ENCODE results near the gene STAC2. TPM values are rescaled to one million over a fixed set of nuclear protein-coding genes. Genes with fewer than 3 reads are reported as not detected.

STAC2 gene
- total and polyA plus RNA-seq, 5 experiments from 2014 or later: 0.07 to 0.27 (median 0.23) TPM; not detected in 2

DNA sequence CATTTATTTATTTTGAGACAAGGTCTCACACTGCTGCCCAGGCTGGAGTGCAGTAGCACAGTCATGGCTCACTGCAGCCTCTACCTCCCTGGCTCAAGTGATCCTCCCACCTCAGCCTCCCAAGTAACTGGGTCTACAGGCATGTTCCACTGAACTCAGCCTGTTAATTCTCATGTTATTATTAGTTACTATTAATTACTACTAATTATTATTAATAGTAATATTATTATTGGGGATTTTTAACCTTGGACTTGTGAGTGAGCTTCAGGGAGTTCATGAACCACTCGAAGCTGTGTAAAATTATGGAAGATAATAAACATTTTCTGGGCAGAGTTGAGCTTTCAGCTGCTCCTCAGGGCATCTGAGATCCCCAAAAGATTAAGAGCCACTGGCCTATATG is 4.6 kb upstream of the STAC2 start:
- no peak overlapping the region for H3K27ac Mint-ChIP-seq
- POLR2A ChIA-PET: interaction anchor here (1.1 to 3.3 kb wide), 2 partner anchors 23 to 31 kb away, joined by 5 to 29 read pairs; partner anchors contain the start of gene RPL19
- H3K36me3 Mint-ChIP-seq: no peaks in the 10 kb centered on the region
- H3K9me3 Mint-ChIP-seq: no peaks in the 10 kb centered on the region
- DNase-seq (no peak), ATAC-seq (no peak)
- peaks cover 16 to 24% (median 17%) of the 10 kb centered on the region in 4 donors for H3K4me1 Mint-ChIP-seq
- peaks cover 6 to 27% (median 21%) of the 10 kb centered on the region in 5 donors for H3K27me3 Mint-ChIP-seq
- H3K4me3 Mint-ChIP-seq: no peak overlapping the region

DNA sequence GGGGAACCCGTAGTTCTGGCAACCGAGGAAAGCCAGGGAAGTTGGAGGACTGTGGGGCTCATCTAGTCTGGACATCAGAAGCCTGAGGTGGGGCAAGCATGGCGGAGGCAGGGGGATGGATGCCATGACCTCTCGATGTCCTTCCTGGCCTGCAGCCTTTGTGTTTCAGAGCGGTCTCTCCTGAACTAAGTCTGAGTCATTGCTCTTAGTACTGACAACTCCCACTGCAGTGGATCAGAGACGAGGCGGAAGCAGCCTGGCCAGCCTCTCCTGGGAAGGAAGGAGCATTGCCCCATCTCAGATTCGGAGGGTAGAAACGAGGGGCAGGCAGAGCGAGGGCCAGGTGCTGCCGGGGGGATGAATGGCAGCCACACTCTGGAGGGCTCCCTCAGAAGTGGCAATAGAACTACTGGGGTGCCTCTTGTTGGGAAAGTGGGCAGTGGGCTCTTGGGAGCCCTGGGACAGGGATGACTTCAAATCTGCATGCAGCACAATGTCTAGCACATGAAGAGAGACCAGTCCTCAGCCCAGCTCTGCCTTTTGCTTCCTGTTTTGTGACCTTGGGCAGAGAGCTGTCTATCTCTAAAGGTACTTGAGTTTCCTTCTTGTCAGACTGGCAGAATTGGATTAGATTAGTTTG is 3.6 kb upstream of the STAC2 start:
- POLR2A ChIA-PET: interaction anchor here (0.6 to 3.3 kb wide), 2 partner anchors 22 to 778 kb away, joined by 4 to 29 read pairs; no protein-coding TSS in a partner anchor
- Mint-ChIP-seq H3K9me3 (no peaks in the 10 kb centered on the region), H3K36me3 (no peaks in the 10 kb centered on the region), H3K4me1 (peaks cover 17 to 23% (median 18%) of the 10 kb centered on the region in 4 donors), H3K4me3 (no peak overlapping the region), H3K27me3 (peaks cover 6 to 29% (median 21%) of the 10 kb centered on the region in 5 donors), H3K27ac (peak overlapping the region in 3 of 10 donors; percentile 6 to 82 (median 48))
- no peak for DNase-seq
- ATAC-seq: no peak

DNA sequence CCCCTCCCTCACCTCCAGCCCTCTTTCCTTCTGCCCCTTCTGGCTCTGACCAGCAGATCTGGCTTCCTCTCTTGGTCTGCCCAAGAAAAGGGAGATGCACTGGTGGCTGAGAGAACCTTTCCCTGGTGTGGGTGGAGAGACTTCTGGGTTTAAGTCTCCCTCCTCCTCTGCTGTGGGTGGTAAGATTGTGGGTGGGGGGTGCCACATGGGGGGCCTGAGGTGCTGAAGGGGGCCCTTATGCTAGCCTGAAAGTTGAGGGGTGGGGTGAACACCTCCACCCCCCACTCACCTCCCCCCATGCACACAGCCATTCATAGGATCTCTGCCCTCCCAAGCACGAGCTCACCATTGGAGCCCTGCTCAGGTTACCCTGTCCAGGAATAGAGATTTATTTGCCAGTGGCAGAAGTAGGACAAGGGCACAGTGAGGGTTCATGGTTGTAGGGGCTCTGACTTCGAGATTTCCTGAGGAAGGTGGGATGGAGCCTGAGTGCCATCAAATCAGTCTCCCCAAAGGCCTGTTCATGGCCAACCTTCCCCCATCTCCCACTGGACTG is 1.7 kb upstream of the STAC2 start:
- peak overlapping the region in 1 of 10 donors; percentile 29 for H3K27ac Mint-ChIP-seq
- no peaks in the 10 kb centered on the region for H3K36me3 Mint-ChIP-seq
- H3K4me3 Mint-ChIP-seq: peak overlapping the region in 2 of 10 donors; percentile 45 to 55
- POLR2A ChIA-PET: interaction anchor here (1.0 to 2.0 kb wide), 2 partner anchors 10 to 28 kb away, joined by 3 to 4 read pairs; partner anchors contain the start of gene RPL19
- H3K27me3 Mint-ChIP-seq: peaks cover 6 to 35% (median 30%) of the 10 kb centered on the region in 5 donors
- no peaks in the 10 kb centered on the region for H3K9me3 Mint-ChIP-seq
- DNase-seq (no peak), ATAC-seq (no peak)
- peaks cover 20 to 27% (median 24%) of the 10 kb centered on the region in 4 donors for H3K4me1 Mint-ChIP-seq

DNA sequence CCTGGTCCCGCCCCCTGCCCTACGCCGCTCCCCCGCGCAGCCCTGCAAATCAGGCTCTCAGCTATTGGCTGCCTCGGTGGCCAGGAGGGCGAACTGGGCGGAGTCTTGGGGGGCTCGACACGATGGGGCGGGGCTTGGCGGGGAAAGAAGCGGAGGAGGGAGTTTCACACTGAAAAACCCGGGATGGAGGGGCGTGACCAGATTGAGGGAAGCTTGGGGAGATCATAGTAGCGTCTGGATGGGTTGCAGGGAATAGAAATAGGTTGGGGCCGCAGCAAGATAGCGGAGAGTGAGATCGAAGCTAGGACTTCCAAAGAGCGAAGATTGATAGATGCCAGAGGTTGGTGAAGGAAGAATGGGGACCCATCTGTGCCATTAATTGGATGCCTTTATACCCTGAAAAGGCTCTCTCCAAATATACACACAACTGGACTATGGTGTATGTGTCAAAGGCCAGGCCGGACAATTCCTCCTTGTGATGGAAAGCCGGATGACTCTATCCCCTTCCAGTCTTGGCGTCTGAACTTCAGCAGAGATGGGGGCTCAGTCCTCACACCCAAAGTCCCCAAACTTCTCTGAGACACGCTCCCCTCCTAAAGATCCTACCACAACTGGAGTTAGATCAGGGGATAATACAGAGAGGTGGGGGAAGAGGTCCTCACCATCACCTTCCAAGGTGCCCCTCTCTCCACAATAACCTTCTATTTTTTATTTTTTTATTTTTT is 376 bp upstream of the STAC2 start:
- H3K27ac Mint-ChIP-seq: peak overlapping the region in 6 of 10 donors; percentile 49 to 89 (median 78)
- peaks cover 6 to 32% (median 30%) of the 10 kb centered on the region in 5 donors for H3K27me3 Mint-ChIP-seq
- H3K9me3 Mint-ChIP-seq: no peaks in the 10 kb centered on the region
- no peaks in the 10 kb centered on the region for H3K36me3 Mint-ChIP-seq
- peaks cover 9 to 16% (median 13%) of the 10 kb centered on the region in 4 donors for H3K4me1 Mint-ChIP-seq
- POLR2A ChIA-PET: interaction anchor here (0.6 to 2.0 kb wide), 6 partner anchors 11 to 314 kb away, joined by 3 to 4 read pairs (median 3); partner anchors contain the start of gene RPL19
- peak overlapping the region; percentile 77 to 94 (median 84) for H3K4me3 Mint-ChIP-seq
- peak; percentile 91 to 93 for ATAC-seq
- peak in 9 of 10 donors; percentile 39 to 86 (median 71) for DNase-seq

DNA sequence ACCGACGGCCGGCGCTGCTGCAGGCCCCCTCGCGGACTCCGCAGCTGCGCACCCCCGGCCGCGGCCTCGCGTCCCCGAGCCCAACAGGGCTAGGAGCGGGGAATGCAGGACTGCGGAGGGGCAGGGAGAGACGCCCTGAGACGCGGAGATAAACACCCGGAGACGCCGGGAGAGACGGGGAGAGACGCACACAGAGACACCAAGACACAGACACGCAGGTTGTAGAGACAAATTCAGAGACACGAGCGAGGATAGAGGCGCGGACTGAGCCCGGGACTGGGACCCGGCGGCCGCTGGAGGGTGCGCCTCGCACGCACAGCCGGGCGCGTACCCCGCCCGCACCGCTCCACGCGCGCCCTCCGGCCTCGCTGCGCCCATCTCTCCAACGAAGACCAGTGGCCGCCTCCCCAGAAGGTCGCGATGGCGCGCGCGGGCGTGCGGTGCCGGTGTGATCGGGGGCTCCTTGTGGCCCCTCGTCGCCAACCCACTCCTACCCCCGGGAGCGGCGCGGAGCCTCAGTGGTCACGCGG is 902 bp downstream of the STAC2 start:
- H3K27me3 Mint-ChIP-seq: peaks cover 6 to 32% (median 27%) of the 10 kb centered on the region in 5 donors
- H3K36me3 Mint-ChIP-seq: no peaks in the 10 kb centered on the region
- H3K9me3 Mint-ChIP-seq: no peaks in the 10 kb centered on the region
- H3K27ac Mint-ChIP-seq: peak overlapping the region in 4 of 10 donors; percentile 26 to 93 (median 61)
- peak overlapping the region; percentile 70 to 88 (median 80) for H3K4me3 Mint-ChIP-seq
- DNase-seq (peak in 2 of 10 donors; percentile 27 to 61), ATAC-seq (peak; percentile 46 to 54)
- POLR2A ChIA-PET: no interaction called here
- peaks cover 9 to 16% (median 13%) of the 10 kb centered on the region in 4 donors for H3K4me1 Mint-ChIP-seq

DNA sequence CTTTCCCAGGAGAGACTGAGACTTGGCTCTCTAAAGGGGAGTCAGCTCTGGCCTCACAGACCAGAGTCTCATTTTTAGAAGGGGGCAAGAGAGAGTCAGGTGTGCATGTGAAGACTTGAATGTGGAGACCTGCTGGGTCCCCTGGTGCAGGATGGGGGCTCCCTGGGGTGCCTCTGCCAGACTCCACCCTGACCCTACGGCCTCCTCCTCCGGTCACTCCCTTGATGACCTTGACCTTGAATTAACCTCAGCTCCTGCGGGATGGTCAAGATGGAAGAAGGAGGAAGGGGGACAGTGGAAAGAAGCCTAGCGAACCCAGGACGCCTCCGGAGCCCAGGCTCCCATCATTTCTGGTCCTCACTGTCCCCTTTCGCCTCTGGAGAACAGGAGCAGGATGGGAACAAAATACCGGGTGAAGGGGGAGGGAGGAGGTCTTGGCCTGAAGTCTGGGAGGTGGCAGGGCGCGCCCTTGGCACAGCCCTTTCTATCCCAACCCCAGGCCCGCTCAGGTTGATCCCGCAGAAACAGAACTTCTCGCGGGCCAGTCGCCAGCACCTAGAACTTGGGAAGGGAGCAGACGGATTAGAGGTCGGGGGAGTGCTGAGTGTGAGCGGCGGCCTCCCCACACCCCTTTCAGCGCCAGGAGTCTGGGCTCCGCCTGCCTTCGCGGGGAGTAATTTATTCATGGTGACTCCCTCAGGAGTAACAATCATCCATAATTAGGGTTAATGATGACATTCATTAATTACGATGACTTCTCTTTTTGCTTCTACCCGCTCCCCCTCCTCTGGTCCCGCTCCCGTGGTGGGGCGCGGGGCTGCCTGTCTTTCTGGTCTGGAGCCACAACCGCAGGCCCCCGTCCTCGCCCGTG is 1.6 kb downstream of the STAC2 start:
- POLR2A ChIA-PET: interaction anchor here (0.6 to 1.8 kb wide), 4 partner anchors 8 to 45 kb away, joined by 4 to 7 read pairs (median 6); partner anchors contain the start of gene RPL19
- Mint-ChIP-seq H3K27me3 (peaks cover 4 to 29% (median 20%) of the 10 kb centered on the region in 5 donors), H3K9me3 (no peaks in the 10 kb centered on the region), H3K4me1 (peaks cover 9 to 16% (median 13%) of the 10 kb centered on the region in 4 donors), H3K27ac (peak overlapping the region in 4 of 10 donors; percentile 46 to 59 (median 49)), H3K4me3 (peak overlapping the region; percentile 54 to 84 (median 63)), H3K36me3 (no peaks in the 10 kb centered on the region)
- ATAC-seq (no peak), DNase-seq (no peak)

DNA sequence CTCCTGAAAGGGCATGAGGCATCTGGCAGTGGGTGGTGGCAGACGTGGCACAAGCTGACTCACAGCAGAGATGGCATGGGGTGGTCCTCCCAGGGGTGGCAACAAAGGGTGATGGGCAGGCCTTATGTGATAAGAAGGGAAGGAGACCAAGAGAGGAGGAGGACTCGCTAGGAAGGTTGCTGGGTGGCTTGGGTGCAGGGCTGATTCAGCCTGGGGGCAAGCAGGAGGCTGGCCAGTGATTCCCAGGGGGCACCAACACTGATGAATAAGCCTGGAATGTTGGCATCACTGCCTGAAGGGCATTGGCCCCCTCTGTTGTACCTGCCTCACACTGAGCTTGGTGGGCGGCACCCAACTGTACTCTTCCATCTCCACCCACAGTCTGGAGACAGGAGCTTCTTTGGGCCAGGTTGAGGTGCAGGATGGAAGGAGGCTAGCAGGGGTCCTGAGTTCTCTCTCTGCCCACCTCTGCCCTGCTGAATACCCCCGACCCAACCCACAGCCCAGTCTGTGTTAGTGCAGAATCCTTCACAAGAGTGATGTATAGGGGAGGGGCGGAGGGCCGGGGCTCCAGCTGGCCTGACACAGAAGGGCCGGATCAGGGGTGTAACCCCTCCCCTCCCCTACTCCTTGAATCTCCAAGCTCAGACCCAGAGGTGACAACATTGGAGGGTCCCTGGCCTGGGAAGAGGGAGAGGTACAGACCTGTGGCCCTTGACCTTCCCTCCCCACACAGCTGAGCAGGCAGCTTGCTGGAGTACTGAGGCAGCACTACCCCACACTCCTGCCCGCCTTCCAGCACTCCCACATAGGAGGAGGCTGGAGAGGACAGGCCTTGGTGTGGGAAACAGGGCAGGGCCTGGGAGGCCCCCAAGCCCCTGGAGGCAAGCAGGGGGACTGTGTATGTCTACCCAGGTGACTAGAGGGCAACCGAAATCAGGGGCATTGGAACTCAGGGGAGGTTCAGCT is 2.6 kb downstream of the STAC2 start:
- Mint-ChIP-seq H3K4me3 (peak overlapping the region; percentile 54 to 79 (median 63)), H3K4me1 (peaks cover 9 to 16% (median 14%) of the 10 kb centered on the region in 4 donors), H3K27me3 (peaks cover 3 to 26% (median 17%) of the 10 kb centered on the region in 5 donors), H3K27ac (peak overlapping the region in 4 of 10 donors; percentile 46 to 87 (median 52)), H3K9me3 (no peaks in the 10 kb centered on the region), H3K36me3 (no peaks in the 10 kb centered on the region)
- POLR2A ChIA-PET: interaction anchor here (0.6 to 1.8 kb wide), 5 partner anchors 9 to 309 kb away, joined by 3 to 7 read pairs (median 4); partner anchors contain the start of gene RPL19
- ATAC-seq: no peak
- DNase-seq: no peak

DNA sequence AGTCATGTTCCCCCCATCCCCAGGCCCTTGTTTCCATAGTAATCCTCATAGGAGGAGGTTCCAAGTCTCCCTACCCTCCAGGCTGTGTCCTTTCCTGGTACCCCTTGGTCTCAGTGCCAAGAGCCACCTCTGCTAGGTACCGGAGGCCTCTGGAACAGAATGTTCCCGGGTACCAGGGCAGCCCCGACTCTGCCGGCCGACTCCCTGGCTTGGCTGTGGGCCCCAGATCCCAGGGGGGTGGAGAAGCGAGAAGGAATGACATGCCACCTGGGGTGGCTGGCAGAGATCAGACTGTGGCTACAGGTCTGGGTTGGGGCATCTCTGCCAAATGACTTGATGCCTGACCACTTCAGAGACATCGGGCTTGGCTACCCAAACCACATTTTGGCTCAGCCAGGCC is 3.6 kb downstream of the STAC2 start:
- Mint-ChIP-seq H3K4me1 (peaks cover 10 to 20% (median 13%) of the 10 kb centered on the region in 4 donors), H3K27ac (no peak overlapping the region), H3K9me3 (no peaks in the 10 kb centered on the region), H3K4me3 (no peak overlapping the region), H3K36me3 (no peaks in the 10 kb centered on the region), H3K27me3 (peaks cover under 1 to 21% (median 11%) of the 10 kb centered on the region in 5 donors)
- no peak for ATAC-seq
- DNase-seq: no peak
- POLR2A ChIA-PET: interaction anchor here (1.1 kb wide), 1 partner anchor 16 kb away, joined by 4 read pairs; no protein-coding TSS in a partner anchor

DNA sequence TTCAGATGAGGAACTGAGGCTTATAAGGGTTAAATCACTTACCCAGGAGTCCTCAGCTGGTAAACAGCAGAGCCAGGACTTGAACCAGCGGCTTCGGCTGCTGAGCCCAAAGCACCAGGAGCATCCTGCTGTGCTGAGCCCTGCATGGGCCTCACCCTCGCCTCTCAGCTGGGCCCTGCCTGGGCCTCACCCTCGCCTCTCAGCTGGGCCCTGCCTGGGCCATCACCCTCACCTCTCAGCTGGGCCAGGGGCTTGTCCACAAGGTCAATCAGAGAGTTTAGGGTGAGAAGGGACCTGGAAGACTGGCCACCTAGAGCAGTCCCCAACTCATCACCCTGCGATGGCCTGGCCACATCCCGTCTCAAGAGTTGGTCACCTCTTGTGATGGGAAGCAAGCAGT is 4.2 kb downstream of the STAC2 start:
- Mint-ChIP-seq H3K36me3 (no peaks in the 10 kb centered on the region), H3K9me3 (no peaks in the 10 kb centered on the region), H3K27me3 (peaks cover 3 to 24% (median 10%) of the 10 kb centered on the region in 5 donors), H3K4me3 (no peak overlapping the region), H3K27ac (no peak overlapping the region), H3K4me1 (peaks cover 10 to 20% (median 13%) of the 10 kb centered on the region in 4 donors)
- DNase-seq (no peak), ATAC-seq (no peak)
- POLR2A ChIA-PET: interaction anchor here (1.1 kb wide), 1 partner anchor 16 kb away, joined by 4 read pairs; no protein-coding TSS in a partner anchor

DNA sequence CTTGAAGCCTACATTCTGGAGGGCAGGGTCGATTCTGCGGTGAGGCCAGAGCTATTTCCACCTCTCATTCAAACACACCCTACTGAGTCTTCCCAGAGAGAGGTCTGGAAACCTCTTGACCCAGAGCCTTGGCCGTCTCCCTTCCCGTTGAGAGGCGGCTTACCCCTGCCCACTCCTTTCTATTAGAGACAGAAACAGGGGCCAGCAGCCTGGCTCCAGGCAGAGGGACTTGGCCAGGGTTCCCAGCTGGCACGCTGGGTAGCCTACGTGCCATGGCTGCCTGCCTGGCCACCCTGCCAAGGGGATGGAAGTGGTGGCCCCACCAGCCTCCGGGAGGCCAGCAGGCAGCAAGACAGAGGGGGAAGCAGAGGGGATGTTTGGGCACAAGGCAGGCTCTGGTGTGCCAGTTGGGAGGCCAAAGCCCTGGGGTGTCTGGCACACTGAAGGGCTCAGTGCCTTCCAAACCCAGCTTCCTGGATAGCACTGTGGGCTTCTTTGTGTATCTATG is 6.0 kb downstream of the STAC2 start:
- Mint-ChIP-seq H3K4me3 (no peak overlapping the region), H3K36me3 (no peaks in the 10 kb centered on the region), H3K9me3 (no peaks in the 10 kb centered on the region), H3K4me1 (peaks cover 7 to 13% (median 7%) of the 10 kb centered on the region in 4 donors), H3K27ac (peak overlapping the region in 1 of 10 donors; percentile 85), H3K27me3 (peaks cover 3 to 23% (median 8%) of the 10 kb centered on the region in 5 donors)
- DNase-seq: no peak
- POLR2A ChIA-PET: interaction anchor here (0.5 to 1.1 kb wide), 2 partner anchors 19 to 33 kb away, joined by 3 to 4 read pairs; no protein-coding TSS in a partner anchor
- ATAC-seq: no peak
